ENCODE results near the gene OR10A5. TPM values are rescaled to one million over a fixed set of nuclear protein-coding genes. Genes with fewer than 3 reads are reported as not detected.
"Not testable (repeated sequence)": the region's sequence is repeated elsewhere in the genome, so short reads cannot be mapped to it uniquely, and the experiment has no call there.

Gene OR10A5
- total RNA-seq, 1 donor from 2014 or later, result not detected

DNA sequence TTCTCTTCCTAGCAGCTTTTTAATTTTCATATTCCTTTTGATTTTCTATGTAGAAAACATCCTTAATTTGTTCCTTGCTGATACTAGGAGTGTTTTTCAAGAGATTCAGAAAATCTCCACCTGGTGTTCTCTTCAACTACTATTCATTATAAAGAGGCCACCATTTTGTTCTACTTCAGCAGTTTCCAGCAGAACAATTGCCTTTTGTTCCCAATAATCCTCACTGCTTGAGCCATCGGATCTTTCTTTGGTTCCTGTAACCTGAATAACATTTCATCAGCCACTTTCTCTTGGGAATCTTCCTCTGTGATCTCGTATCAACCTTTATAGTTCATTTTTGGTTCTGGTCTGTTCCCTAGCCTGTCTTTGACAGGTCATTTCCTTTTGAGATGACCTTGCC, 1.8 kb upstream of the OR10A5 start:
- H3K4me1 Mint-ChIP-seq (ENCODE audit: low read depth), result peaks cover 7% of the 10 kb centered on the region
- no peaks in the 10 kb centered on the region for H3K36me3 Mint-ChIP-seq (ENCODE audit: low read depth)
- H3K27ac Mint-ChIP-seq, result no peak overlapping the region
- peaks cover 9% of the 10 kb centered on the region for H3K9me3 Mint-ChIP-seq
- H3K27me3 Mint-ChIP-seq (ENCODE audit: low read depth), result peaks cover 3% of the 10 kb centered on the region
- H3K4me3 Mint-ChIP-seq (ENCODE audit: low read depth), result no peak overlapping the region
- intact Hi-C loops (cut with micrococcal nuclease), result no loop called here
- no peak for DNase-seq (ENCODE audit: low spot score)

GRCh38 chr11:6844356-6844755, 1.1 kb upstream of the OR10A5 start:
- H3K36me3 Mint-ChIP-seq (ENCODE audit: low read depth), result no peaks in the 10 kb centered on the region
- H3K9me3 Mint-ChIP-seq, result peaks cover 9% of the 10 kb centered on the region
- H3K27ac Mint-ChIP-seq, result no peak overlapping the region
- no peak for DNase-seq (ENCODE audit: low spot score)
- peaks cover 7% of the 10 kb centered on the region for H3K4me1 Mint-ChIP-seq (ENCODE audit: low read depth)
- intact Hi-C loops (cut with micrococcal nuclease), result no loop called here
- H3K4me3 Mint-ChIP-seq (ENCODE audit: low read depth), result no peak overlapping the region
- peaks cover 3% of the 10 kb centered on the region for H3K27me3 Mint-ChIP-seq (ENCODE audit: low read depth)

- intact Hi-C loops (cut with micrococcal nuclease), result no loop called here
Observed at GRCh38 chr11:6850526-6850925, 5.0 kb downstream of the OR10A5 start.

DNA sequence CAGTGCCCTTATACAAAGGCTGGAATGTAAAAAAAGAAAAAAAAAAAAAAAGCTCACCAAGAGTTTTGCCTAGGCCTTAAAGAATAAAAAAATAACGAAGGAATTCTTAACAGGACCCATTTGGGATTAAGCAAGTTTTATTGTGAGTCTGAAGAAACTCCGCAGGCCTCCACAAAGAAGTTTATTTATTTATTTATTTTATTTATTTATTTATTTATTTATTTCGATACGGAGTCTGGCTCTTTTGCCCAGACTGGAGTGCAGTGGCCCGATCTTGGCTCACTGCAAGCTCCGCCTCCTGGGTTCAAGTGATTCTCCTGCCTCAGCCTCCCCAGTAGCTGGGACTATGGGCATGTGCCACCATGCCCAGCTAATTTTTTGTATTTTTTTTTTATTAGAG, 9.3 kb downstream of the OR10A5 start:
- H3K4me3 Mint-ChIP-seq (ENCODE audit: low read depth); H3K27me3 Mint-ChIP-seq (ENCODE audit: low read depth); H3K36me3 Mint-ChIP-seq (ENCODE audit: low read depth); DNase-seq (ENCODE audit: low spot score); H3K27ac Mint-ChIP-seq: not testable (repeated sequence)
- H3K9me3 Mint-ChIP-seq, result peaks cover 38% of the 10 kb centered on the region
- peaks cover 12% of the 10 kb centered on the region for H3K4me1 Mint-ChIP-seq (ENCODE audit: low read depth)
- intact Hi-C loops (cut with micrococcal nuclease), result loop anchor here (5.0 kb wide), 1 partner anchor 112 kb away; no protein-coding TSS in a partner anchor

More at GRCh38 chr11:6850526-6850925, 5.0 kb downstream of the OR10A5 start:
- no peaks in the 10 kb centered on the region for H3K4me1 Mint-ChIP-seq (ENCODE audit: low read depth)
- no peak overlapping the region for H3K27ac Mint-ChIP-seq
- no peak overlapping the region for H3K4me3 Mint-ChIP-seq (ENCODE audit: low read depth)
- peaks cover 35% of the 10 kb centered on the region for H3K9me3 Mint-ChIP-seq
- peaks cover 4% of the 10 kb centered on the region for H3K36me3 Mint-ChIP-seq (ENCODE audit: low read depth)
- peaks cover 1% of the 10 kb centered on the region for H3K27me3 Mint-ChIP-seq (ENCODE audit: low read depth)
- DNase-seq (ENCODE audit: low spot score), result no peak

- peaks cover 4% of the 10 kb centered on the region for H3K36me3 Mint-ChIP-seq (ENCODE audit: low read depth)
- peaks cover 3% of the 10 kb centered on the region for H3K27me3 Mint-ChIP-seq (ENCODE audit: low read depth)
- H3K4me1 Mint-ChIP-seq (ENCODE audit: low read depth), result peaks cover 12% of the 10 kb centered on the region
- intact Hi-C loops (cut with micrococcal nuclease), result loop anchor here (5.0 kb wide), 1 partner anchor 114 kb away; no protein-coding TSS in a partner anchor
- H3K9me3 Mint-ChIP-seq, result peaks cover 33% of the 10 kb centered on the region
- DNase-seq (ENCODE audit: low spot score), result no peak
- no peak overlapping the region for H3K27ac Mint-ChIP-seq
- H3K4me3 Mint-ChIP-seq (ENCODE audit: low read depth), result no peak overlapping the region
Observed at GRCh38 chr11:6855971-6856541, 10.6 kb downstream of the OR10A5 start.

- Mint-ChIP-seq H3K27me3 (ENCODE audit: low read depth) (peaks cover 3% of the 10 kb centered on the region), H3K36me3 (ENCODE audit: low read depth) (peaks cover 4% of the 10 kb centered on the region), H3K27ac (no peak overlapping the region), H3K4me3 (ENCODE audit: low read depth) (no peak overlapping the region), H3K4me1 (ENCODE audit: low read depth) (peaks cover 12% of the 10 kb centered on the region), H3K9me3 (peaks cover 28% of the 10 kb centered on the region)
- intact Hi-C loops (cut with micrococcal nuclease), result loop anchor here (1.0 to 5.0 kb wide), 3 partner anchors 16 to 115 kb away; no protein-coding TSS in a partner anchor
- DNase-seq (ENCODE audit: low spot score), result no peak
Observed at GRCh38 chr11:6856871-6857270, 11.4 kb downstream of the OR10A5 start.

DNA sequence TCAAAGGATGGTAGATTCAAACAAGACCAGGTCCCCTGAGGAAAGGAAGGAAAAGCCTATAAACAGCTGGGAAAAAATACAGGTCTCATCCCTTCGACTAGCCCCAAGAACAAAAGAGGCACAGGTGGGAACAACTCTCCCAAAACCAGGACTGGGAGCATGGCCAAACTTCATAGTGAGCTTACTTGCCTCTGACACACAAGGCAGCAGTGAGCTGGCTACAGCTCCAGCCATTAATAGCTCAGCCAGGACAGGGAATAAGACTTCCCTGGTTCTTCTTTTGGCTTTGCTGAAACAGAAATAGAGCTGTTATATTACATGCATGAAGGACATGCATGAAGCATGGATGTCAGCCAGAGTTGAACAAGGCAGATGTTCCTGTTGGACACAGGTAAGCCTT, 17.5 kb downstream of the OR10A5 start, which contains the start of gene OR10A2:
OR10A2 (plus strand) TSS at position 97 of the 400 bp plus-strand sequence. CDS start 6,698 bp downstream, outside the sequence.
- peaks cover 10% of the 10 kb centered on the region for H3K27me3 Mint-ChIP-seq (ENCODE audit: low read depth)
- H3K36me3 Mint-ChIP-seq (ENCODE audit: low read depth), result no peaks in the 10 kb centered on the region
- intact Hi-C loops (cut with micrococcal nuclease), result no loop called here
- H3K4me1 Mint-ChIP-seq (ENCODE audit: low read depth), result no peaks in the 10 kb centered on the region
- H3K9me3 Mint-ChIP-seq, result peaks cover 7% of the 10 kb centered on the region
- DNase-seq (ENCODE audit: low spot score), result no peak
- H3K4me3 Mint-ChIP-seq (ENCODE audit: low read depth), result no peak within 1 kb of the TSS
- H3K27ac Mint-ChIP-seq, result no peak within 1 kb of the TSS

- Mint-ChIP-seq H3K9me3 (peaks cover 6% of the 10 kb centered on the region), H3K27ac (no peak overlapping the region), H3K36me3 (ENCODE audit: low read depth) (no peaks in the 10 kb centered on the region), H3K4me1 (ENCODE audit: low read depth) (no peaks in the 10 kb centered on the region), H3K4me3 (ENCODE audit: low read depth) (no peak overlapping the region), H3K27me3 (ENCODE audit: low read depth) (peaks cover 9% of the 10 kb centered on the region)
- DNase-seq (ENCODE audit: low spot score), result no peak
- intact Hi-C loops (cut with micrococcal nuclease), result no loop called here
Observed at GRCh38 chr11:6864438-6864837, 19.0 kb downstream of the OR10A5 start.

DNA sequence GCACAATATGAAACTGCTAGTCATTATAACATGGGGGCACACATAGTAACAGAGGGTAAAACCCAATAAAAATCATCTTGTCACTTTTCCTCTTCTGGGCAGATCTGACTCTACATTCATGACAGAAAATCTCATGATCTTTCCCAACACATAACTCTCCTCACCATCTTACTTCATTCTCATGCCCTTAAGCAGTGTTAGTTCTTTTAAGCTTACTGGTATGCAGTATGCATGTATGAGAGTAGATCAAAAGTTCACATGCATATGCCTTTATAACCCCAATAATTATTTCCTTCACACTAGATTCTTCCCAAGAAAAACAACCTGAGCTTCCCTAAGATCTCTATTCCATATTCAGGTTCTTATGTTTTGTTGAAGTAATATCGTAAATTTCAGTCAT, 25.8 kb downstream of the OR10A5 start:
- intact Hi-C loops (cut with micrococcal nuclease), result no loop called here

DNA sequence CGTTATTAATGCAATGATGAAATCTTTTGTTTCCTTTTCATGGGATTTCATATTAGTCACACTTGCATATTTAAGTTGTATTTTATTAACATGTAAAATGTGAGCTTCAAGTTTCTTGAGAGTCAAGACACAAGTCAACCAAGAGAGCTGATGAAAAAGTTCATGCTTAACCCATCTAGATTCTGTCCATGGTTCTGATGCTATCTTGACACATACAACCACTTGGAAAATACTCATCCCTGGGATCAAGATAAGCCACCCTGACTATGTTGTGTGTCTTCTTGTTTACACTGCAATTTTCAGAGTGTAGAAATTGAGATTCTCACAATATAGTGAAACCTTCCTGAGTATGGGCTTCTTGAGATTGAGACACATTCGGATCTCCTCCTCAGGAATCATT, 30.3 kb downstream of the OR10A5 start:
- no peak for DNase-seq (ENCODE audit: low spot score)
- intact Hi-C loops (cut with micrococcal nuclease), result no loop called here
- no peak overlapping the region for H3K27ac Mint-ChIP-seq
- no peak overlapping the region for H3K4me3 Mint-ChIP-seq (ENCODE audit: low read depth)
- H3K9me3 Mint-ChIP-seq, result no peaks in the 10 kb centered on the region
- no peaks in the 10 kb centered on the region for H3K36me3 Mint-ChIP-seq (ENCODE audit: low read depth)
- peaks cover 4% of the 10 kb centered on the region for H3K27me3 Mint-ChIP-seq (ENCODE audit: low read depth)
- H3K4me1 Mint-ChIP-seq (ENCODE audit: low read depth), result no peaks in the 10 kb centered on the region

More for the DNA sequence above, 25.8 kb downstream of the OR10A5 start:
- DNase-seq (ENCODE audit: low spot score), result no peak
- H3K9me3 Mint-ChIP-seq, result no peaks in the 10 kb centered on the region
- H3K4me1 Mint-ChIP-seq (ENCODE audit: low read depth), result no peaks in the 10 kb centered on the region
- no peaks in the 10 kb centered on the region for H3K36me3 Mint-ChIP-seq (ENCODE audit: low read depth)
- no peak overlapping the region for H3K4me3 Mint-ChIP-seq (ENCODE audit: low read depth)
- no peak overlapping the region for H3K27ac Mint-ChIP-seq
- H3K27me3 Mint-ChIP-seq (ENCODE audit: low read depth), result peaks cover 6% of the 10 kb centered on the region

DNA sequence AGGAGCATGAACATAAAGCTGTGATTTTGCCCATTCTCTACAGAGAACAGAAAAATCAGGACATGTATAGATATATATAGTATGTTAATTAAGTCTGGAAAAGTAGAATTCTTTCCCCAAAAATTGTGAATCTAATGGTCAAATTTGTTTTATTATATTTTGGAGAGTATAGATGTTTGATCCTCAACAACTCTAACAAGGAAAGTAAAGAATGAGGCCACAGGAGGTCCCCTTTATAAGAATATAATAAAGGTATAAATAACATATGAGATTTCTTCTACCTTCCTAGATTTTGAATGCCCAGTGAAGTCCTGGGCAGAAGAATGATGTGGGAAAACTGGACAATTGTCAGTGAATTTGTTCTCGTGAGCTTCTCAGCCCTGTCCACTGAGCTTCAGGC, 30.8 kb downstream of the OR10A5 start, which contains the start of gene OR10A4:
OR10A4 (plus strand) TSS at position 301 of the 400 bp plus-strand sequence; CDS start at position 324, 23 bp downstream.
- Mint-ChIP-seq H3K9me3 (no peaks in the 10 kb centered on the region), H3K4me1 (ENCODE audit: low read depth) (no peaks in the 10 kb centered on the region), H3K36me3 (ENCODE audit: low read depth) (no peaks in the 10 kb centered on the region), H3K4me3 (ENCODE audit: low read depth) (no peak within 1 kb of the TSS), H3K27ac (no peak within 1 kb of the TSS), H3K27me3 (ENCODE audit: low read depth) (peaks cover 4% of the 10 kb centered on the region)
- intact Hi-C loops (cut with micrococcal nuclease), result no loop called here
- DNase-seq (ENCODE audit: low spot score), result no peak

DNA sequence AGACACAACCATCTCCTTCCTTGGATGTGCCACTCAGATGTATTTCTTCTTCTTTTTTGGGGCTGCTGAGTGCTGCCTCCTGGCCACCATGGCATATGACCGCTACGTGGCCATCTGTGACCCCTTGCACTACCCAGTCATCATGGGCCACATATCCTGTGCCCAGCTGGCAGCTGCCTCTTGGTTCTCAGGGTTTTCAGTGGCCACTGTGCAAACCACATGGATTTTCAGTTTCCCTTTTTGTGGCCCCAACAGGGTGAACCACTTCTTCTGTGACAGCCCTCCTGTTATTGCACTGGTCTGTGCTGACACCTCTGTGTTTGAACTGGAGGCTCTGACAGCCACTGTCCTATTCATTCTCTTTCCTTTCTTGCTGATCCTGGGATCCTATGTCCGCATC, 31.4 kb downstream of the OR10A5 start:
- peaks cover 4% of the 10 kb centered on the region for H3K27me3 Mint-ChIP-seq (ENCODE audit: low read depth)
- intact Hi-C loops (cut with micrococcal nuclease), result no loop called here
- no peak overlapping the region for H3K27ac Mint-ChIP-seq
- no peak for DNase-seq (ENCODE audit: low spot score)
- H3K4me1 Mint-ChIP-seq (ENCODE audit: low read depth), result no peaks in the 10 kb centered on the region
- H3K36me3 Mint-ChIP-seq (ENCODE audit: low read depth), result no peaks in the 10 kb centered on the region
- no peak overlapping the region for H3K4me3 Mint-ChIP-seq (ENCODE audit: low read depth)
- no peaks in the 10 kb centered on the region for H3K9me3 Mint-ChIP-seq

DNA sequence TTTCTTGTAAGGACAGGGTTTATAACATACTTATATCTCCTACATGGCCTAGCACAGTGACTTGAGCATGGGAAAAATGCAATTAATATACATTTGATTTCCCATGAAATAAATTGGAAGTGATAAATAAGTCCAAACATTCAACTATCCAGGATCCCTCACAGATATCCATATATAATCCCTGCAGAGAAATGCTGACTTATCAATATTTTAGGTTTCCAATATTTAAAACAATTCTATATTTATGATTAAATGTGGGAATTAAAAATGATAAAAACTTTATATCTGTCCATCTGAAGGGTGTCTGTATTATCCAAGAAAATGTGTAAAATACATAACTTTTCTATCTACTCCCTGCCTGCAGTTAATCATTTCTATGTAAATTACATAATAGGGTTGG, 37.3 kb downstream of the OR10A5 start:
- intact Hi-C loops (cut with micrococcal nuclease), result no loop called here
- no peak overlapping the region for H3K27ac Mint-ChIP-seq
- no peaks in the 10 kb centered on the region for H3K4me1 Mint-ChIP-seq (ENCODE audit: low read depth)
- DNase-seq (ENCODE audit: low spot score), result no peak
- no peak overlapping the region for H3K4me3 Mint-ChIP-seq (ENCODE audit: low read depth)
- peaks cover 17% of the 10 kb centered on the region for H3K27me3 Mint-ChIP-seq (ENCODE audit: low read depth)
- no peaks in the 10 kb centered on the region for H3K9me3 Mint-ChIP-seq
- H3K36me3 Mint-ChIP-seq (ENCODE audit: low read depth), result no peaks in the 10 kb centered on the region
